ENCODE data around the gene BRIP1. TPM values are rescaled to one million over a fixed set of nuclear protein-coding genes. Genes with fewer than 3 reads are reported as not detected.

BRIP1 gene
- total RNA-seq, 1 donor from 2014 or later = 18.9 TPM

DNA sequence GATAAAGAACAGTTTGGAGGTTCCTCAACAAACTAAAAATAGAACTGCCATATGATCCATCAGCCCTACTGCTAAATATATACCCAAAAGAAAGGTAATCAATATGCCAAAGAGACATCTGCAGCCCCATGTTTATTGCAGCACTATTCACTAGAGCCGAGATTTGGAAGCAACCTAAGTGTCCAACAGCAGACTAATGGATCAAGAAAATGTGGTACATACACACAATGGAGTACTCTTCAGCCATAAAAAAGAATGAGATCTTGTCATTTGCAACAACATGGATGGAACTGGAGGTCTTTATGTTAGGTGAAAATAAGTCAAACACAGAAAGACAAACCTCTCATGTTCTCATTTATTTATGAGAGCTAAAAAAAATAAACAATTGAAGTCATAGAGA, 223.5 kb downstream of the BRIP1 start:
- Mint-ChIP-seq H3K27ac (no peak overlapping the region), H3K4me1 (ENCODE audit: unreplicated experiment) (no peaks in the 10 kb centered on the region), H3K27me3 (peaks cover 11% of the 10 kb centered on the region), H3K36me3 (no peaks in the 10 kb centered on the region), H3K4me3 (no peak overlapping the region), H3K9me3 (peaks cover 8% of the 10 kb centered on the region)
- DNase-seq (ENCODE audit: extremely low spot score, unreplicated experiment) = no peak
- no peak for TF ChIP-seq CTCF (conservative IDR thresholded peaks at IDR 0.05)

GRCh38 chr17:61638087-61638486, 225.2 kb downstream of the BRIP1 start:
- H3K27ac Mint-ChIP-seq = no peak overlapping the region
- H3K9me3 Mint-ChIP-seq = peaks cover 8% of the 10 kb centered on the region
- no peak for DNase-seq (ENCODE audit: extremely low spot score, unreplicated experiment)
- H3K4me1 Mint-ChIP-seq (ENCODE audit: unreplicated experiment) = no peaks in the 10 kb centered on the region
- H3K27me3 Mint-ChIP-seq = peaks cover 11% of the 10 kb centered on the region
- no peak overlapping the region for H3K4me3 Mint-ChIP-seq
- TF ChIP-seq CTCF (conservative IDR thresholded peaks at IDR 0.05) = no peak
- no peaks in the 10 kb centered on the region for H3K36me3 Mint-ChIP-seq

DNA sequence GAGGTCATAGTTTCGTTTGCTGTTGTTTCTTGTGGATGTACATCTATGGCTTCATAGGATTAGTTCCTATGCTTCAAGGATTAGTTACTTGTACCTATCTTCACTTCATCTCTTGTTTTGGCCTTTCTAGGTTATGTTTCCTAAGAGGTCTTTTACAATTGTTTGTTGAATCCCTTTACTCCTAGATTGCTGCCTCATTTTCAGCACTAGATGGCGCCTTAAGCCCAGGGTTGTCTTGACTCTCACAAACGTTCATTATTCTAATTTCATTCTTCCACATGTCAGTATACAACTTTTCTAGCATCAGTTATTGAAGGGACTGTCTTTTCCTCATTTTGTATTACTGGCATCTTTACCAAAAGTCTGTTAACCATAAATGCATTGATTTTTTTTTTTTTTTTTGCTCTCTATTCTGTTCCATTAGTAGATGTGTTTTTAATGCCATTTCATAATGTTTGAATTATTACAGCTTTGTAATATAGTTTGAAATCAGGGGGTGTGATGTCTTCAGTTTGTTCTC, 227.4 kb downstream of the BRIP1 start:
- Mint-ChIP-seq H3K27ac (no peak overlapping the region), H3K4me1 (ENCODE audit: unreplicated experiment) (no peaks in the 10 kb centered on the region), H3K9me3 (peaks cover 6% of the 10 kb centered on the region), H3K27me3 (peaks cover 12% of the 10 kb centered on the region), H3K36me3 (no peaks in the 10 kb centered on the region), H3K4me3 (no peak overlapping the region)
- peak; percentile 89 for TF ChIP-seq CTCF (conservative IDR thresholded peaks at IDR 0.05)
- no peak for DNase-seq (ENCODE audit: extremely low spot score, unreplicated experiment)

- no peak overlapping the region for H3K27ac Mint-ChIP-seq
- TF ChIP-seq CTCF (conservative IDR thresholded peaks at IDR 0.05) = no peak
- peaks cover 14% of the 10 kb centered on the region for H3K27me3 Mint-ChIP-seq
- DNase-seq (ENCODE audit: extremely low spot score, unreplicated experiment) = no peak
- H3K4me1 Mint-ChIP-seq (ENCODE audit: unreplicated experiment) = no peaks in the 10 kb centered on the region
- H3K4me3 Mint-ChIP-seq = no peak overlapping the region
- H3K36me3 Mint-ChIP-seq = no peaks in the 10 kb centered on the region
- H3K9me3 Mint-ChIP-seq = peaks cover 8% of the 10 kb centered on the region
Observed at GRCh38 chr17:61634942-61635538, 228.3 kb downstream of the BRIP1 start.

DNA sequence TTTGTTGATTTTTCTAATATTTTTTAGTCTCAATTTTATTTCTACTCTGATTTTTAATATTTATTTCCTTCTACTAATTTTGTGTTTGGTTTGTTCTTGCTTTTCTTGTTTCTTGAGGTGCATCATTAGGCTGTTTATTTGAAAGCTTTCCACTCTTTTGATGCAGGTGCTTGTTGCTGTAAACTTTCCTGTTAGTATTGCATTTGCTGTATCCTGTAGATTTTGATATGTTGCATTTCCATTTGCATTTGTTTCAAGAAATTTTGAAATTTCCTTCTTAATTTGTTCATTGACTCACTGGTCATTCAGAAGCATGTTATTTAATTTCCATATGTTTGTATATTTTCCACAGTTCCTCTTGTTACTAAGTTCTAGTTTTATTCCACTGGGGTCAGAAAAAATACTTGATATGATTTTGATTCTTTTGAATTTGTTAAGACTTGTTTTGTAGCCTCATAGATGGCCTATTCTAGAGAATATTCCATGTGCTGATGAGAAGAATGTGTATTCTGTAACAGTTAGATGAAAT, 229.3 kb downstream of the BRIP1 start:
- no peak overlapping the region for H3K27ac Mint-ChIP-seq
- no peak for TF ChIP-seq CTCF (conservative IDR thresholded peaks at IDR 0.05)
- no peaks in the 10 kb centered on the region for H3K36me3 Mint-ChIP-seq
- peaks cover 14% of the 10 kb centered on the region for H3K27me3 Mint-ChIP-seq
- peaks cover 8% of the 10 kb centered on the region for H3K9me3 Mint-ChIP-seq
- H3K4me1 Mint-ChIP-seq (ENCODE audit: unreplicated experiment) = no peaks in the 10 kb centered on the region
- no peak overlapping the region for H3K4me3 Mint-ChIP-seq
- DNase-seq (ENCODE audit: extremely low spot score, unreplicated experiment) = no peak
